ENCODE results near the gene MTMR3.

DNA sequence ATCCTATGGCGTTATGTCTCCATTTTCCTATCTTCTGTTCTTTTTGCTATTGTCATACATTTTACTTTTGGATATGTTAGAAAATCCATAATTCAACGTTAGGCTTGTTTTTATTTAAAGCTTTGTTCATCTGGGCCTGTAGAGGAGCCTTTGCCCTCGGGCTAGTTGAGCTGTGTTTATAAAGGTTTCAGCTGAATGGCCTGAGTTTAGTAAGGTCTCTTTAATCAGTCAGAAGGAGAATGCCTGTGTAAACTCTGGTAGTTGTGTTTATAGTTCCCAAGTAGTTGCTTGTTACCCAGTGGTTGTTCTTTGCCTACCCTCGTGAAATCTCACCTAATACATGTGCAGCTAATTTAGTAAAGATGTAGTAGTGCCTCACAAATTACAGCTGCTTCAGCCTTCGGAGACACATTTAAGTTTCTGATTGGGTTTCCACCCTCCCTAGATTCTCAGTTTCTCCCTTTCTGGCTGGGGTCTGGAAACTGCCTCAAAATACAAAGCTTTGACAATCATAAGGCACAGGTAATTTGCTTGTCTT, 33.1 kb downstream of the MTMR3 start:
- TF ChIP-seq, protein P1, sequence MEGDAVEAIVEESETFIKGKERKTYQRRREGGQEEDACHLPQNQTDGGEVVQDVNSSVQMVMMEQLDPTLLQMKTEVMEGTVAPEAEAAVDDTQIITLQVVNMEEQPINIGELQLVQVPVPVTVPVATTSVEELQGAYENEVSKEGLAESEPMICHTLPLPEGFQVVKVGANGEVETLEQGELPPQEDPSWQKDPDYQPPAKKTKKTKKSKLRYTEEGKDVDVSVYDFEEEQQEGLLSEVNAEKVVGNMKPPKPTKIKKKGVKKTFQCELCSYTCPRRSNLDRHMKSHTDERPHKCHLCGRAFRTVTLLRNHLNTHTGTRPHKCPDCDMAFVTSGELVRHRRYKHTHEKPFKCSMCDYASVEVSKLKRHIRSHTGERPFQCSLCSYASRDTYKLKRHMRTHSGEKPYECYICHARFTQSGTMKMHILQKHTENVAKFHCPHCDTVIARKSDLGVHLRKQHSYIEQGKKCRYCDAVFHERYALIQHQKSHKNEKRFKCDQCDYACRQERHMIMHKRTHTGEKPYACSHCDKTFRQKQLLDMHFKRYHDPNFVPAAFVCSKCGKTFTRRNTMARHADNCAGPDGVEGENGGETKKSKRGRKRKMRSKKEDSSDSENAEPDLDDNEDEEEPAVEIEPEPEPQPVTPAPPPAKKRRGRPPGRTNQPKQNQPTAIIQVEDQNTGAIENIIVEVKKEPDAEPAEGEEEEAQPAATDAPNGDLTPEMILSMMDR (IDR thresholded peaks at IDR 0.05) = no peak
- TF ChIP-seq EZH2 (IDR thresholded peaks at IDR 0.05) = no peak

All from neural progenitor cell (in vitro differentiated cells).